Parathyroid adenoma (tissue), 2 donors: ENCODE data around the gene MSL3.
A peak's percentile ranks its signal among the peaks of the same experiment; 100 is the strongest.

Source experiments
- H2AFZ ChIP-seq: fragments of 300-600 bp; sonication (generic); one replicate; pipeline ENCODE4 v1.7.0; 2017; ENCODE audit warnings: antibody characterized with exemption, mild to moderate bottlenecking
- H3K27ac ChIP-seq: fragments of 300-600 bp; sonication (generic); one replicate; pipeline ENCODE4 v1.7.0; 2017
- H3K27me3 ChIP-seq: fragments of 300-600 bp; sonication (generic); one replicate; pipeline ENCODE4 v1.7.0; 2017; ENCODE audit warnings: low read length; ENCODE audit not compliant: control insufficient read depth, insufficient read depth
- H3K36me3 ChIP-seq: fragments of 300-600 bp; sonication (generic); one replicate; pipeline ENCODE4 v1.7.0; 2017; ENCODE audit warnings: low read length; ENCODE audit not compliant: control insufficient read depth, insufficient read depth
- H3K4me1 ChIP-seq: fragments of 300-600 bp; sonication (generic); one replicate; pipeline ENCODE4 v1.7.0; 2017; ENCODE audit warnings: control low read depth
- H3K4me2 ChIP-seq: fragments of 300-600 bp; sonication (generic); one replicate; pipeline ENCODE4 v1.7.0; 2017; ENCODE audit warnings: low read length
- H3K4me3 ChIP-seq: fragments of 300-600 bp; sonication (generic); one replicate; pipeline ENCODE4 v1.7.0; 2017; ENCODE audit warnings: low read depth, low read length
- H3K79me2 ChIP-seq: fragments of 300-600 bp; sonication (generic); one replicate; pipeline ENCODE4 v1.7.0; 2017; ENCODE audit warnings: control low read depth
- H3K9ac ChIP-seq: fragments of 300-600 bp; sonication (generic); one replicate; pipeline ENCODE4 v1.7.0; 2017; ENCODE audit warnings: mild to moderate bottlenecking
- H3K9me3 ChIP-seq: fragments of 300-600 bp; sonication (generic); one replicate; pipeline ENCODE4 v1.7.0; 2017; ENCODE audit warnings: low read length; ENCODE audit not compliant: control insufficient read depth
- TF ChIP-seq, protein P1 (sequence below): fragments of 300-600 bp; sonication (generic); IDR thresholded peaks from one replicate; pipeline ENCODE4 v1.7.0; 2017; ENCODE audit warnings: antibody characterized with exemption, mild to moderate bottlenecking
- donor health status: primary hyperparathyroidism.

The MSL3 gene, protein sequence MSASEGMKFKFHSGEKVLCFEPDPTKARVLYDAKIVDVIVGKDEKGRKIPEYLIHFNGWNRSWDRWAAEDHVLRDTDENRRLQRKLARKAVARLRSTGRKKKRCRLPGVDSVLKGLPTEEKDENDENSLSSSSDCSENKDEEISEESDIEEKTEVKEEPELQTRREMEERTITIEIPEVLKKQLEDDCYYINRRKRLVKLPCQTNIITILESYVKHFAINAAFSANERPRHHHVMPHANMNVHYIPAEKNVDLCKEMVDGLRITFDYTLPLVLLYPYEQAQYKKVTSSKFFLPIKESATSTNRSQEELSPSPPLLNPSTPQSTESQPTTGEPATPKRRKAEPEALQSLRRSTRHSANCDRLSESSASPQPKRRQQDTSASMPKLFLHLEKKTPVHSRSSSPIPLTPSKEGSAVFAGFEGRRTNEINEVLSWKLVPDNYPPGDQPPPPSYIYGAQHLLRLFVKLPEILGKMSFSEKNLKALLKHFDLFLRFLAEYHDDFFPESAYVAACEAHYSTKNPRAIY

GRCh38 chrX:11757719-11758399 is at the start of gene MSL3:
Gene MSL3, plus strand, starts transcription at chrX:11758237. Its CDS starts 27 bp downstream, at chrX:11758264.
- H3K9ac ChIP-seq: peak within 1 kb of the TSS; percentile 67
- no peaks in the 10 kb centered on the region for H3K36me3 ChIP-seq
- no peaks in the 10 kb centered on the region for H3K79me2 ChIP-seq
- H3K4me3 ChIP-seq: peak within 1 kb of the TSS; percentile 88
- H2AFZ ChIP-seq: peak within 1 kb of the TSS; percentile 89
- no peaks in the 10 kb centered on the region for H3K9me3 ChIP-seq
- no peaks in the 10 kb centered on the region for H3K4me1 ChIP-seq
- no peaks in the 10 kb centered on the region for H3K27me3 ChIP-seq
- H3K27ac ChIP-seq: peak within 1 kb of the TSS; percentile 94
- peak within 1 kb of the TSS; percentile 89 for H3K4me2 ChIP-seq
- TF ChIP-seq, protein P1, sequence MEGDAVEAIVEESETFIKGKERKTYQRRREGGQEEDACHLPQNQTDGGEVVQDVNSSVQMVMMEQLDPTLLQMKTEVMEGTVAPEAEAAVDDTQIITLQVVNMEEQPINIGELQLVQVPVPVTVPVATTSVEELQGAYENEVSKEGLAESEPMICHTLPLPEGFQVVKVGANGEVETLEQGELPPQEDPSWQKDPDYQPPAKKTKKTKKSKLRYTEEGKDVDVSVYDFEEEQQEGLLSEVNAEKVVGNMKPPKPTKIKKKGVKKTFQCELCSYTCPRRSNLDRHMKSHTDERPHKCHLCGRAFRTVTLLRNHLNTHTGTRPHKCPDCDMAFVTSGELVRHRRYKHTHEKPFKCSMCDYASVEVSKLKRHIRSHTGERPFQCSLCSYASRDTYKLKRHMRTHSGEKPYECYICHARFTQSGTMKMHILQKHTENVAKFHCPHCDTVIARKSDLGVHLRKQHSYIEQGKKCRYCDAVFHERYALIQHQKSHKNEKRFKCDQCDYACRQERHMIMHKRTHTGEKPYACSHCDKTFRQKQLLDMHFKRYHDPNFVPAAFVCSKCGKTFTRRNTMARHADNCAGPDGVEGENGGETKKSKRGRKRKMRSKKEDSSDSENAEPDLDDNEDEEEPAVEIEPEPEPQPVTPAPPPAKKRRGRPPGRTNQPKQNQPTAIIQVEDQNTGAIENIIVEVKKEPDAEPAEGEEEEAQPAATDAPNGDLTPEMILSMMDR: no peak

GRCh38 chrX:11722304-11722703 is 35.7 kb upstream of the MSL3 start:
- Histone ChIP-seq H3K4me1 (no peaks in the 10 kb centered on the region), H3K36me3 (no peaks in the 10 kb centered on the region), H3K79me2 (no peaks in the 10 kb centered on the region), H3K27ac (no peak overlapping the region), H3K4me2 (no peak overlapping the region), H3K27me3 (no peaks in the 10 kb centered on the region), H3K9ac (no peak overlapping the region), H2AFZ (no peak overlapping the region), H3K4me3 (no peak overlapping the region), H3K9me3 (no peaks in the 10 kb centered on the region)
- TF ChIP-seq, protein P1: no peak

- Histone ChIP-seq H3K9ac (no peak overlapping the region), H3K36me3 (no peaks in the 10 kb centered on the region), H3K4me3 (no peak overlapping the region)
These were observed 33.7 kb upstream of the MSL3 start for GRCh38 chrX:11724122-11725017.

GRCh38 chrX:11725631-11726442 is 32.2 kb upstream of the MSL3 start:
- Histone ChIP-seq H3K36me3 (no peaks in the 10 kb centered on the region), H3K79me2 (no peaks in the 10 kb centered on the region), H3K27me3 (no peaks in the 10 kb centered on the region), H2AFZ (no peak overlapping the region), H3K9me3 (no peaks in the 10 kb centered on the region), H3K27ac (no peak overlapping the region), H3K4me2 (no peak overlapping the region), H3K4me3 (no peak overlapping the region), H3K4me1 (no peaks in the 10 kb centered on the region), H3K9ac (no peak overlapping the region)
- TF ChIP-seq, protein P1: no peak

More at GRCh38 chrX:11724122-11725017, 33.7 kb upstream of the MSL3 start:
- Histone ChIP-seq H3K27me3 (no peaks in the 10 kb centered on the region), H3K27ac (no peak overlapping the region), H3K4me1 (no peaks in the 10 kb centered on the region), H3K4me2 (no peak overlapping the region), H3K9me3 (no peaks in the 10 kb centered on the region), H3K79me2 (no peaks in the 10 kb centered on the region), H2AFZ (peak overlapping the region; percentile 42)
- TF ChIP-seq, protein P1: peak; percentile 53
